ENCODE data around the gene BTBD9. TPM values are rescaled to one million over a fixed set of nuclear protein-coding genes. Genes with fewer than 3 reads are reported as not detected.

The BTBD9 gene
- total RNA-seq, 1 donor from 2014 or later = 24.1 TPM

DNA sequence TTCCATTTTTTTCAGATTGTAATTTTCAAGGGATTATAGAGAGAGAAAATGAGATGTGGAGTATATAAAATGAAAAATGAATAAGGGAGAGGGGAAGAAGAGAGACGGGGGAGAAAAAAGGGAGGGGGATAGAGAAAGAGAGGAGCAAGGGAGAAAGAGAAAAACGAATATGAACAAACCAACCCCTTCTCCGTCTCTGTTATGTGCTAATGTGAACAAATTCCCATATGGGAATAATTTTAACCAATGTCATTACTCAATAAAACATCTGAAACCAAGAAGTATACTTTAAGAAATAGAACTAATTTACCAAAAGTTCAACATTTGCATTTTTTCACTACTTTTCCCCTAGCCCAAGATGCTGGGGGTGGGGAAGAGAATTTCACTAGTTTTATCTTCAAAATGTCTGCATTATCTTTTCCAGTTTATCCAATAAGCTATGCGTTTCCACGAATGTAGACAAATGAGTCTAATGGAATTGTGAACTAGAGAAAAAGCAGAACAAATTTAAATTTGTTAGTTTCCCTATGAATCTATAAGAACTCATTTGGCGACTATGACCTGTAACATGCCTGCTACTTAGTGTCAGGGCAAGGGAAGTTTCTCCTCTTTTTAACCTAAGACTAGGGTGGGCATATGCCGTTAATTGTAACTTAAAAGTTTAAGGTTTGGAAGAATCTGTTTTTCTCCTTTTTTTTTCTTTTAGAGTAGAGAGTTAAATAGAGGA, 286.3 kb downstream of the BTBD9 start:
- no peak for DNase-seq (ENCODE audit: extremely low spot score in 2 of 2)
- Histone ChIP-seq H3K27ac (no peak overlapping the region), H3K36me3 (no peaks in the 10 kb centered on the region), H3K4me3 (no peak overlapping the region), H3K27me3 (no peaks in the 10 kb centered on the region), H3K9me3 (no peaks in the 10 kb centered on the region), H3K4me1 (peaks cover 10% of the 10 kb centered on the region)
- intact Hi-C loops (cut with DNase I) = no loop called here
- TF ChIP-seq POLR2A (IDR thresholded peaks at IDR 0.05) = no peak
- TF ChIP-seq, protein P1, sequence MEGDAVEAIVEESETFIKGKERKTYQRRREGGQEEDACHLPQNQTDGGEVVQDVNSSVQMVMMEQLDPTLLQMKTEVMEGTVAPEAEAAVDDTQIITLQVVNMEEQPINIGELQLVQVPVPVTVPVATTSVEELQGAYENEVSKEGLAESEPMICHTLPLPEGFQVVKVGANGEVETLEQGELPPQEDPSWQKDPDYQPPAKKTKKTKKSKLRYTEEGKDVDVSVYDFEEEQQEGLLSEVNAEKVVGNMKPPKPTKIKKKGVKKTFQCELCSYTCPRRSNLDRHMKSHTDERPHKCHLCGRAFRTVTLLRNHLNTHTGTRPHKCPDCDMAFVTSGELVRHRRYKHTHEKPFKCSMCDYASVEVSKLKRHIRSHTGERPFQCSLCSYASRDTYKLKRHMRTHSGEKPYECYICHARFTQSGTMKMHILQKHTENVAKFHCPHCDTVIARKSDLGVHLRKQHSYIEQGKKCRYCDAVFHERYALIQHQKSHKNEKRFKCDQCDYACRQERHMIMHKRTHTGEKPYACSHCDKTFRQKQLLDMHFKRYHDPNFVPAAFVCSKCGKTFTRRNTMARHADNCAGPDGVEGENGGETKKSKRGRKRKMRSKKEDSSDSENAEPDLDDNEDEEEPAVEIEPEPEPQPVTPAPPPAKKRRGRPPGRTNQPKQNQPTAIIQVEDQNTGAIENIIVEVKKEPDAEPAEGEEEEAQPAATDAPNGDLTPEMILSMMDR (IDR thresholded peaks at IDR 0.05) = no peak
- no peak for TF ChIP-seq POLR2AphosphoS5 (IDR thresholded peaks at IDR 0.05; ENCODE audit: insufficient read depth in 1 of 2, low read depth in 1 of 2)

GRCh38 chr6:38352636-38353035, 287.1 kb downstream of the BTBD9 start:
- no peak for DNase-seq (ENCODE audit: extremely low spot score in 2 of 2)
- Histone ChIP-seq H3K27ac (no peak overlapping the region), H3K9me3 (no peaks in the 10 kb centered on the region), H3K27me3 (no peaks in the 10 kb centered on the region), H3K4me3 (no peak overlapping the region), H3K36me3 (no peaks in the 10 kb centered on the region), H3K4me1 (peaks cover 10% of the 10 kb centered on the region)
- intact Hi-C loops (cut with DNase I) = no loop called here
- TF ChIP-seq, protein P1 (IDR thresholded peaks at IDR 0.05) = no peak
- TF ChIP-seq POLR2A (IDR thresholded peaks at IDR 0.05) (no peak), POLR2AphosphoS5 (IDR thresholded peaks at IDR 0.05; ENCODE audit: insufficient read depth in 1 of 2, low read depth in 1 of 2) (no peak)

GRCh38 chr6:38350942-38351341, 288.8 kb downstream of the BTBD9 start:
- Histone ChIP-seq H3K27ac (no peak overlapping the region), H3K4me3 (no peak overlapping the region), H3K27me3 (no peaks in the 10 kb centered on the region), H3K36me3 (no peaks in the 10 kb centered on the region), H3K4me1 (peaks cover 10% of the 10 kb centered on the region), H3K9me3 (no peaks in the 10 kb centered on the region)
- intact Hi-C loops (cut with DNase I) = no loop called here
- TF ChIP-seq, protein P1 (IDR thresholded peaks at IDR 0.05) = no peak
- no peak for TF ChIP-seq POLR2A (IDR thresholded peaks at IDR 0.05)
- DNase-seq (ENCODE audit: extremely low spot score in 2 of 2) = no peak

DNA sequence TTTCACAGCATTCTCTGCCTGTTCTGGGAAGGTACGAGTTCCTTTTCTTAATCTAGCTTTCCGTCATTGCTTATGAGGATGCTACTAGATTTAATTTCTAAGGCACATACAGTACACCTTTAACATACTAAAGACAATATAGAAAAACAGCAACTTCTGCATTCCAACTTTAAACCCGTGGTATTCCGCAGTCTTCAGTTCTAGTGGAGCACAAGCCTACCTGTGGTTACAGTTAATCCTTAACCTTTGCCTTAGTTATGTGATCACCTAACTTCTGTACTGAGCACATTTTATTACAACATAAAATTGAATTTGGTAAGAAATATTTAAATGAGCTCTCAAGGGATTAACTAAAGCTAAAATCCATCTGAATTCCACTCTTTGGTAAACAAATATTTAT, 289.5 kb downstream of the BTBD9 start:
- no peaks in the 10 kb centered on the region for H3K9me3 ChIP-seq
- H3K36me3 ChIP-seq = no peaks in the 10 kb centered on the region
- no peaks in the 10 kb centered on the region for H3K27me3 ChIP-seq
- no peak for DNase-seq (ENCODE audit: extremely low spot score in 2 of 2)
- H3K27ac ChIP-seq = no peak overlapping the region
- intact Hi-C loops (cut with DNase I) = no loop called here
- TF ChIP-seq POLR2AphosphoS5 (IDR thresholded peaks at IDR 0.05; ENCODE audit: insufficient read depth in 1 of 2, low read depth in 1 of 2) = no peak
- TF ChIP-seq POLR2A (IDR thresholded peaks at IDR 0.05) = no peak
- TF ChIP-seq, protein P1 (IDR thresholded peaks at IDR 0.05) = no peak
- peaks cover 10% of the 10 kb centered on the region for H3K4me1 ChIP-seq
- H3K4me3 ChIP-seq = no peak overlapping the region

- no peak overlapping the region for H3K27ac ChIP-seq
- H3K27me3 ChIP-seq = no peaks in the 10 kb centered on the region
- H3K36me3 ChIP-seq = no peaks in the 10 kb centered on the region
- intact Hi-C loops (cut with DNase I) = no loop called here
- no peak for DNase-seq (ENCODE audit: extremely low spot score in 2 of 2)
- H3K9me3 ChIP-seq = no peaks in the 10 kb centered on the region
- H3K4me3 ChIP-seq = no peak overlapping the region
- peaks cover 10% of the 10 kb centered on the region for H3K4me1 ChIP-seq
- TF ChIP-seq, protein P1 (IDR thresholded peaks at IDR 0.05) = no peak
- TF ChIP-seq POLR2AphosphoS5 (IDR thresholded peaks at IDR 0.05; ENCODE audit: insufficient read depth in 1 of 2, low read depth in 1 of 2) (no peak), POLR2A (IDR thresholded peaks at IDR 0.05) (no peak)
Measured at GRCh38 chr6:38349795-38350194, 289.9 kb downstream of the BTBD9 start.

Data from vagina (tissue), 2 donors.